Measurements from ENCODE around the gene HP1BP3.

Gene HP1BP3

GRCh38 chr1:20712215-20712577, 74.9 kb downstream of the HP1BP3 start:
- DNase-seq, result peak in 10 of 56 donors; percentile 9 to 47 (median 22)

- peak in 20 of 56 donors; percentile 12 to 47 (median 30) for DNase-seq
Observed at GRCh38 chr1:20711285-20712214, 75.6 kb downstream of the HP1BP3 start.

- no peak for DNase-seq
Observed at GRCh38 chr1:20710469-20711284, 76.4 kb downstream of the HP1BP3 start.

- DNase-seq, result no peak
Observed at GRCh38 chr1:20709868-20710267, 77.2 kb downstream of the HP1BP3 start.

- no peak for DNase-seq
Observed at GRCh38 chr1:20708891-20709290, 78.2 kb downstream of the HP1BP3 start.

- DNase-seq, result no peak
Observed at GRCh38 chr1:20708057-20708456, 79.0 kb downstream of the HP1BP3 start.

GRCh38 chr1:20706841-20707240, 80.3 kb downstream of the HP1BP3 start:
- no peak for DNase-seq

- DNase-seq, result peak in 2 of 56 donors; percentile 19 to 21
Observed at GRCh38 chr1:20705203-20705755, 81.8 kb downstream of the HP1BP3 start.

GRCh38 chr1:20704390-20705202, 82.5 kb downstream of the HP1BP3 start:
- no peak for DNase-seq

GRCh38 chr1:20703124-20703756, 83.9 kb downstream of the HP1BP3 start:
- DNase-seq, result no peak

- no peak for DNase-seq
Observed at GRCh38 chr1:20702416-20702815, 84.7 kb downstream of the HP1BP3 start.

- DNase-seq, result no peak
Observed at GRCh38 chr1:20701847-20702246, 85.3 kb downstream of the HP1BP3 start.

- no peak for DNase-seq
Observed at GRCh38 chr1:20701446-20701845, 85.7 kb downstream of the HP1BP3 start.

GRCh38 chr1:20700636-20701215, 86.4 kb downstream of the HP1BP3 start:
- no peak for DNase-seq

GRCh38 chr1:20699558-20699957, 87.5 kb downstream of the HP1BP3 start:
- DNase-seq, result no peak

GRCh38 chr1:20698195-20698910, 88.8 kb downstream of the HP1BP3 start:
- peak in 1 of 56 donors; percentile 8 for DNase-seq

- DNase-seq, result no peak
Observed at GRCh38 chr1:20697563-20697962, 89.5 kb downstream of the HP1BP3 start.

- DNase-seq, result peak in 54 of 56 donors; percentile 17 to 86 (median 70)
Observed at GRCh38 chr1:20696397-20697333, 90.4 kb downstream of the HP1BP3 start.
